Stomach (tissue), 4 donors: ENCODE measurements around the gene RHOH.

Experiments
- CTCF ChIP-seq, 7 experiments: fragments of 450-650 bp in 4 of 7; fragments of 200-600 bp in 3 of 7; sonication (generic) in 3 of 7; IDR thresholded peaks; one replicate each; pipeline ENCODE4 v1.5.1; 2016 to 2019; ENCODE audit warnings: antibody characterized with exemption in 7 of 7, control low read depth in 2 of 7, mild to moderate bottlenecking in 1 of 7
- POLR2A ChIP-seq, 4 donors: fragments of 450-650 bp; IDR thresholded peaks; one replicate each; pipeline ENCODE4 v1.6.1; 2016; ENCODE audit warnings: antibody characterized with exemption in 4 of 4, control low read depth in 2 of 4, mild to moderate bottlenecking in 1 of 4, moderate library complexity in 1 of 4

GRCh38 chr4:40238700-40239548 is 42.1 kb downstream of the RHOH start:
- TF ChIP-seq CTCF (IDR thresholded peaks at IDR 0.05) (no peak), POLR2A (IDR thresholded peaks at IDR 0.05) (no peak)
